ENCODE measurements around the gene KIF17. TPM values are rescaled to one million over a fixed set of nuclear protein-coding genes. Genes with fewer than 3 reads are reported as not detected.

Gene KIF17
- total RNA-seq, 2 experiments from 2014 or later = 0.25 TPM; not detected in 1

GRCh38 chr1:20633190-20634064, 84.4 kb downstream of the KIF17 start, which contains the start of gene PINK1:
Gene PINK1, plus strand, starts transcription at chr1:20633458. Its CDS starts 91 bp downstream, at chr1:20633549.
- H3K27me3 Mint-ChIP-seq = no peaks in the 10 kb centered on the region
- H3K9me3 Mint-ChIP-seq (ENCODE audit: low read depth) = peaks cover 3% of the 10 kb centered on the region
- ChIA-PET CTCF (interaction anchor here (0.5 to 3.9 kb wide), 25 partner anchors 9 to 1398 kb away, joined by 3 to 30 read pairs (median 4); partner anchors contain the start of gene DDOST), POLR2A (interaction anchor here (1.3 kb wide), 1 partner anchor 154 kb away, joined by 6 read pairs; the partner anchor contains the start of gene HP1BP3)
- peaks cover 9% of the 10 kb centered on the region for H3K4me1 Mint-ChIP-seq
- peak within 1 kb of the TSS; percentile 72 for H3K27ac Mint-ChIP-seq
- intact Hi-C loops (cut with DNase I, micrococcal nuclease) = loop anchor here (1.0 to 10.0 kb wide), 9 partner anchors 28 to 259 kb away; partner anchors contain the start of genes DDOST (in 2 of the 2) and MUL1 (in 2 of the 2)
- ATAC-seq = peak; percentile 82
- H3K4me3 Mint-ChIP-seq = peak within 1 kb of the TSS; percentile 72
- DNase-seq = peak; percentile 91
- H3K36me3 Mint-ChIP-seq (ENCODE audit: low read depth) = no peaks in the 10 kb centered on the region

GRCh38 chr1:20632386-20632785, 85.4 kb downstream of the KIF17 start:
- intact Hi-C loops (cut with DNase I, micrococcal nuclease) = loop anchor here (2.0 to 10.0 kb wide), 3 partner anchors 58 to 258 kb away; partner anchors contain the start of gene MUL1 (in 1 of the 2)
- Mint-ChIP-seq H3K36me3 (ENCODE audit: low read depth) (no peaks in the 10 kb centered on the region), H3K4me3 (peak overlapping the region; percentile 15), H3K9me3 (ENCODE audit: low read depth) (peaks cover 6% of the 10 kb centered on the region), H3K27ac (no peak overlapping the region), H3K4me1 (peaks cover 9% of the 10 kb centered on the region), H3K27me3 (peaks cover 1% of the 10 kb centered on the region)
- no peak for ATAC-seq
- ChIA-PET POLR2A (no interaction called here), CTCF (interaction anchor here (0.6 to 3.9 kb wide), 12 partner anchors 7 to 585 kb away, joined by 3 to 30 read pairs (median 4); partner anchors contain the start of gene DDOST)
- DNase-seq = no peak

GRCh38 chr1:20630729-20631128, 87.1 kb downstream of the KIF17 start:
- intact Hi-C loops (cut with DNase I, micrococcal nuclease) = loop anchor here (5.0 to 10.0 kb wide), 2 partner anchors 123 to 256 kb away; partner anchors contain the start of gene MUL1 (in 1 of the 2)
- POLR2A ChIA-PET = no interaction called here

GRCh38 chr1:20626524-20626923, 91.3 kb downstream of the KIF17 start:
- no peak overlapping the region for H3K4me3 Mint-ChIP-seq
- peaks cover 8% of the 10 kb centered on the region for H3K27me3 Mint-ChIP-seq
- DNase-seq (no peak), ATAC-seq (no peak)
- H3K9me3 Mint-ChIP-seq (ENCODE audit: low read depth) = peaks cover 6% of the 10 kb centered on the region
- H3K4me1 Mint-ChIP-seq = no peaks in the 10 kb centered on the region
- intact Hi-C loops (cut with DNase I, micrococcal nuclease) = no loop called here
- no peak overlapping the region for H3K27ac Mint-ChIP-seq
- ChIA-PET CTCF (no interaction called here), POLR2A (no interaction called here)
- H3K36me3 Mint-ChIP-seq (ENCODE audit: low read depth) = no peaks in the 10 kb centered on the region

More at GRCh38 chr1:20630729-20631128, 87.1 kb downstream of the KIF17 start:
- CTCF ChIA-PET = interaction anchor here (0.7 to 2.0 kb wide), 5 partner anchors 8 to 117 kb away, joined by 3 to 8 read pairs (median 3); partner anchors contain the start of gene DDOST
- H3K36me3 Mint-ChIP-seq (ENCODE audit: low read depth) = no peaks in the 10 kb centered on the region
- H3K4me1 Mint-ChIP-seq = peaks cover 9% of the 10 kb centered on the region
- ATAC-seq (no peak), DNase-seq (no peak)
- no peak overlapping the region for H3K4me3 Mint-ChIP-seq
- H3K9me3 Mint-ChIP-seq (ENCODE audit: low read depth) = peaks cover 6% of the 10 kb centered on the region
- H3K27ac Mint-ChIP-seq = no peak overlapping the region
- peaks cover 7% of the 10 kb centered on the region for H3K27me3 Mint-ChIP-seq

DNA sequence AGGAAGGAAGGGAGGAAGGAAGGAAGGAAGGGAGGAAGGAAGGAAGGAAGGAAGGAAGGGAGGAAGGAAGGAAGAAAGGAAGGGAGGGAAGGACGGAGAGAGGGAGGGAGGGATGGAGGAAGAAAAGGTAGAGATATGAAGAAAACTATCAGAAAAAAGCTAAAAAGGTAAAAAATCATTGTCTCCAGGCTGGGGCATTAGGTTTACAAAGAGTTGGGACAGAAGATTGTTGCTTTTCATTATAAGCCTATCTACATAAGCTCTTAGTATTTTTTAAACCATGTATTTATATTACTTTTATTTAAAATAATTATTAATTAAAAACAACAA, 91.7 kb downstream of the KIF17 start:
- peaks cover 6% of the 10 kb centered on the region for H3K9me3 Mint-ChIP-seq (ENCODE audit: low read depth)
- H3K27ac Mint-ChIP-seq = no peak overlapping the region
- POLR2A ChIA-PET = no interaction called here
- H3K27me3 Mint-ChIP-seq = peaks cover 8% of the 10 kb centered on the region
- no peak for ATAC-seq
- intact Hi-C loops (cut with DNase I, micrococcal nuclease) = no loop called here
- CTCF ChIA-PET = no interaction called here
- no peaks in the 10 kb centered on the region for H3K4me1 Mint-ChIP-seq
- H3K4me3 Mint-ChIP-seq = no peak overlapping the region
- no peaks in the 10 kb centered on the region for H3K36me3 Mint-ChIP-seq (ENCODE audit: low read depth)
- no peak for DNase-seq

GRCh38 chr1:20625176-20626097, 92.4 kb downstream of the KIF17 start:
- ChIA-PET POLR2A (no interaction called here), CTCF (interaction anchor here (1.4 kb wide), 1 partner anchor 8 kb away, joined by 6 read pairs; the partner anchor contains the start of gene PINK1)
- peaks cover 8% of the 10 kb centered on the region for H3K27me3 Mint-ChIP-seq
- DNase-seq (no peak), ATAC-seq (no peak)
- intact Hi-C loops (cut with DNase I, micrococcal nuclease) = no loop called here
- no peak overlapping the region for H3K27ac Mint-ChIP-seq
- H3K9me3 Mint-ChIP-seq (ENCODE audit: low read depth) = peaks cover 6% of the 10 kb centered on the region
- no peak overlapping the region for H3K4me3 Mint-ChIP-seq
- no peaks in the 10 kb centered on the region for H3K36me3 Mint-ChIP-seq (ENCODE audit: low read depth)
- no peaks in the 10 kb centered on the region for H3K4me1 Mint-ChIP-seq

GRCh38 chr1:20624709-20625108, 93.1 kb downstream of the KIF17 start:
- no peaks in the 10 kb centered on the region for H3K4me1 Mint-ChIP-seq
- ChIA-PET CTCF (interaction anchor here (0.7 to 1.4 kb wide), 2 partner anchors 9 to 260 kb away, joined by 3 to 6 read pairs; partner anchors contain the start of gene PINK1), POLR2A (no interaction called here)
- H3K27ac Mint-ChIP-seq = no peak overlapping the region
- DNase-seq = no peak
- peaks cover 6% of the 10 kb centered on the region for H3K9me3 Mint-ChIP-seq (ENCODE audit: low read depth)
- peaks cover 8% of the 10 kb centered on the region for H3K27me3 Mint-ChIP-seq
- H3K36me3 Mint-ChIP-seq (ENCODE audit: low read depth) = no peaks in the 10 kb centered on the region
- no peak for ATAC-seq
- intact Hi-C loops (cut with DNase I, micrococcal nuclease) = no loop called here
- H3K4me3 Mint-ChIP-seq = no peak overlapping the region

GRCh38 chr1:20621012-20621411, 96.8 kb downstream of the KIF17 start:
- Mint-ChIP-seq H3K9me3 (ENCODE audit: low read depth) (no peaks in the 10 kb centered on the region), H3K27ac (no peak overlapping the region), H3K36me3 (ENCODE audit: low read depth) (no peaks in the 10 kb centered on the region), H3K4me1 (peaks cover 3% of the 10 kb centered on the region), H3K27me3 (peaks cover 7% of the 10 kb centered on the region), H3K4me3 (no peak overlapping the region)
- CTCF ChIA-PET = interaction anchor here (0.7 to 2.4 kb wide), 3 partner anchors 13 to 367 kb away, joined by 3 to 6 read pairs (median 4); no protein-coding TSS in a partner anchor
- ATAC-seq = no peak
- POLR2A ChIA-PET = no interaction called here
- intact Hi-C loops (cut with DNase I, micrococcal nuclease) = no loop called here
- DNase-seq = no peak

GRCh38 chr1:20619999-20620398, 97.8 kb downstream of the KIF17 start:
- intact Hi-C loops (cut with DNase I, micrococcal nuclease) = no loop called here
- H3K4me3 Mint-ChIP-seq = no peak overlapping the region
- CTCF ChIA-PET = interaction anchor here (0.7 kb wide), 1 partner anchor 368 kb away, joined by 4 read pairs; no protein-coding TSS in a partner anchor
- no peaks in the 10 kb centered on the region for H3K36me3 Mint-ChIP-seq (ENCODE audit: low read depth)
- no peak for ATAC-seq
- no peaks in the 10 kb centered on the region for H3K9me3 Mint-ChIP-seq (ENCODE audit: low read depth)
- peaks cover 5% of the 10 kb centered on the region for H3K27me3 Mint-ChIP-seq
- no peak overlapping the region for H3K27ac Mint-ChIP-seq
- H3K4me1 Mint-ChIP-seq = peaks cover 3% of the 10 kb centered on the region
- POLR2A ChIA-PET = no interaction called here
- DNase-seq = no peak

DNA sequence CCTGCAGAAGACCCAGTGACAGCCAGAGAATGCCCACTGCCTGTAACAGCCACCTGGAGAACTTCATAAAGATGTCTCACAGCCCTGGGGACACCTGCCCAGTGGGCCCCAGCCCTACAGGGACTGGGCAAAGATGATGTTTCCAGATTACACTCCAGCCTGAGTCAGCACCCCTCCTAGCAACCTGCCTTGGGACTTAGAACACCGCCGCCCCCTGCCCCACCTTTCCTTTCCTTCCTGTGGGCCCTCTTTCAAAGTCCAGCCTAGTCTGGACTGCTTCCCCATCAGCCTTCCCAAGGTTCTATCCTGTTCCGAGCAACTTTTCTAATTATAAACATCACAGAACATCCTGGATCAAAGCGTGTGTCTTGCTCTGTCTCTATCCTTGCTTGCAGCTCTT, 99.3 kb downstream of the KIF17 start:
- CTCF ChIA-PET = interaction anchor here (0.6 kb wide), 1 partner anchor 576 kb away, joined by 4 read pairs; no protein-coding TSS in a partner anchor
- POLR2A ChIA-PET = no interaction called here
- no peaks in the 10 kb centered on the region for H3K36me3 Mint-ChIP-seq (ENCODE audit: low read depth)
- no peak overlapping the region for H3K4me3 Mint-ChIP-seq
- peaks cover 3% of the 10 kb centered on the region for H3K4me1 Mint-ChIP-seq
- intact Hi-C loops (cut with DNase I, micrococcal nuclease) = no loop called here
- DNase-seq = no peak
- H3K27me3 Mint-ChIP-seq = peaks cover 5% of the 10 kb centered on the region
- H3K9me3 Mint-ChIP-seq (ENCODE audit: low read depth) = no peaks in the 10 kb centered on the region
- no peak for ATAC-seq
- no peak overlapping the region for H3K27ac Mint-ChIP-seq

All from activated CD4-positive, alpha-beta T cell treated with anti-CD3 and anti-CD28 coated beads for 36 hours (primary cell).